Measurements from ENCODE around the gene SERPING1.

- TF ChIP-seq RXRA (CRISPR knock-in tag; IDR thresholded peaks at IDR 0.05): no peak
- no peak for TF ChIP-seq ZNF121 (CRISPR knock-in tag; IDR thresholded peaks at IDR 0.05)
- no peak for TF ChIP-seq CTCF (CRISPR knock-in tag; IDR thresholded peaks at IDR 0.05)
- TF ChIP-seq ERF (CRISPR knock-in tag; IDR thresholded peaks at IDR 0.05): no peak
These were observed 48.8 kb downstream of the SERPING1 start for GRCh38 chr11:57646194-57646798.
